ENCODE measurements around the gene C10orf120. TPM values are rescaled to one million over a fixed set of nuclear protein-coding genes. Genes with fewer than 3 reads are reported as not detected.

The C10orf120 gene
- total and polyA plus RNA-seq, 2 donors (not counting 1 experiment from before 2014, with no cell fraction given), result not detected

DNA sequence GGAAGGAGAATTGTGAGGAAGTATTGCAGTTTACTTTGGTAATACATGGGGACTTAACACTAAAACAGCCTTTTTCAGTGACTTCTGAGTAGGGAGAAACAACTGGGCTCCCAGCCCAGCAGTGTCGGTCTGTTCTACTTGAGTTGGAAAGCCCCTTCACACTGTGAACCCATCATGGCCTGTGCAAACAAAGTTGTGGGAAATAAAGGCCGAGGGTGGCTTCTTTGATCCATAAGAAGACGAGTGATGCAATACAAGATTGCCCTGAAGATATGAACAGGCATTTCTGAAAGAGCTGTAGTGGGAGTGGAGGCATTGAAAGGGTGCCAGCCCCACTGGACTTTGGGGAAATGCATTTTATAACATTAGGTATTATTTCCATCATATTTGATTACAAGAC lies 28.3 kb downstream of the C10orf120 start:
- no peak overlapping the region for H2AFZ ChIP-seq (ENCODE audit: low read length)
- TF ChIP-seq, protein P1, sequence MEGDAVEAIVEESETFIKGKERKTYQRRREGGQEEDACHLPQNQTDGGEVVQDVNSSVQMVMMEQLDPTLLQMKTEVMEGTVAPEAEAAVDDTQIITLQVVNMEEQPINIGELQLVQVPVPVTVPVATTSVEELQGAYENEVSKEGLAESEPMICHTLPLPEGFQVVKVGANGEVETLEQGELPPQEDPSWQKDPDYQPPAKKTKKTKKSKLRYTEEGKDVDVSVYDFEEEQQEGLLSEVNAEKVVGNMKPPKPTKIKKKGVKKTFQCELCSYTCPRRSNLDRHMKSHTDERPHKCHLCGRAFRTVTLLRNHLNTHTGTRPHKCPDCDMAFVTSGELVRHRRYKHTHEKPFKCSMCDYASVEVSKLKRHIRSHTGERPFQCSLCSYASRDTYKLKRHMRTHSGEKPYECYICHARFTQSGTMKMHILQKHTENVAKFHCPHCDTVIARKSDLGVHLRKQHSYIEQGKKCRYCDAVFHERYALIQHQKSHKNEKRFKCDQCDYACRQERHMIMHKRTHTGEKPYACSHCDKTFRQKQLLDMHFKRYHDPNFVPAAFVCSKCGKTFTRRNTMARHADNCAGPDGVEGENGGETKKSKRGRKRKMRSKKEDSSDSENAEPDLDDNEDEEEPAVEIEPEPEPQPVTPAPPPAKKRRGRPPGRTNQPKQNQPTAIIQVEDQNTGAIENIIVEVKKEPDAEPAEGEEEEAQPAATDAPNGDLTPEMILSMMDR (conservative IDR thresholded peaks at IDR 0.05 in 1 of 2, IDR thresholded peaks at IDR 0.05 in 1 of 2; ENCODE audit: low read depth in 1 of 2, low read length in 2 of 2), result no peak
- TF ChIP-seq EZH2 (IDR thresholded peaks at IDR 0.05; ENCODE audit: low read length, missing control alignments), result no peak
- DNase-seq (ENCODE audit: low read depth in 2 of 2), result no peak

DNA sequence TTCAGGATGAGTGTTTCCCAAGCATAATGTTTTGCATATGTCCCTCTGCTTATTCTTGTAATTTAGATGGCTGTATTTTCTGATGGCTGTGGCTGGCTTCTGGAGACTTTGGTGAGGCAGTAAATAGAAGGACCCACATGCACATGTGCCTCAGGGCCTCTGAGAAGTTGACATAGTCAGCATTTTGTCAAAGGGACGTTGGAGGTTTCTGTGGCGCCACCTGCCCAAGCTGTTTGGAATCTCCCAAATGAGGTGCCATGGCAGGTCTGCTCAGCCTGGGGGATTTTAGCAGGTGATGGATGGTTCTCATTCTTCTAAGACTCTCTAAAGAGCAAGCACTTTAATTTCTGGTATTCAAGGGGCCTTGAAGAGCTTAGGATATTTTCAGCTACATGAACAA lies 29.8 kb downstream of the C10orf120 start:
- Histone ChIP-seq H3K27ac (ENCODE audit: insufficient read depth, low read length) (no peak overlapping the region), H3K4me3 (replicated peaks in 1 of 4; ENCODE audit: control extremely low read depth in 1 of 4, insufficient read depth in 1 of 4, low read depth in 3 of 4, low read length in 4 of 4) (no peak overlapping the region), H3K9ac (ENCODE audit: insufficient read depth, low read length) (no peak overlapping the region), H2AFZ (ENCODE audit: low read length) (no peak overlapping the region), H3K4me1 (ENCODE audit: control insufficient read depth, extremely low read depth, insufficient read depth, low read length) (no peaks in the 10 kb centered on the region), H3K9me3 (ENCODE audit: control insufficient read depth, insufficient read depth, low read depth, low read length) (no peaks in the 10 kb centered on the region), H3K27me3 (ENCODE audit: control insufficient read depth, insufficient read depth, low read length) (no peaks in the 10 kb centered on the region), H3K79me2 (ENCODE audit: control insufficient read depth, insufficient read depth, low read length) (no peaks in the 10 kb centered on the region), H3K4me2 (ENCODE audit: extremely low read depth, insufficient read depth, low read length) (no peak overlapping the region), H3K36me3 (ENCODE audit: control insufficient read depth, insufficient read depth, low read length) (no peaks in the 10 kb centered on the region), H4K20me1 (ENCODE audit: control insufficient read depth, extremely low read depth, insufficient read depth, low read length) (no peaks in the 10 kb centered on the region)
- no peak for DNase-seq (ENCODE audit: low read depth in 2 of 2)
- no peak for TF ChIP-seq EZH2 (IDR thresholded peaks at IDR 0.05; ENCODE audit: low read length, missing control alignments)
- TF ChIP-seq, protein P1 (conservative IDR thresholded peaks at IDR 0.05 in 1 of 2, IDR thresholded peaks at IDR 0.05 in 1 of 2; ENCODE audit: low read depth in 1 of 2, low read length in 2 of 2), result no peak

More for the DNA sequence above, 28.3 kb downstream of the C10orf120 start:
- Histone ChIP-seq H3K9me3 (ENCODE audit: control insufficient read depth, insufficient read depth, low read depth, low read length) (no peaks in the 10 kb centered on the region), H3K4me1 (ENCODE audit: control insufficient read depth, extremely low read depth, insufficient read depth, low read length) (no peaks in the 10 kb centered on the region), H3K4me3 (replicated peaks in 1 of 4; ENCODE audit: control extremely low read depth in 1 of 4, insufficient read depth in 1 of 4, low read depth in 3 of 4, low read length in 4 of 4) (no peak overlapping the region), H3K9ac (ENCODE audit: insufficient read depth, low read length) (no peak overlapping the region), H3K27ac (ENCODE audit: insufficient read depth, low read length) (no peak overlapping the region), H3K79me2 (ENCODE audit: control insufficient read depth, insufficient read depth, low read length) (no peaks in the 10 kb centered on the region), H4K20me1 (ENCODE audit: control insufficient read depth, extremely low read depth, insufficient read depth, low read length) (no peaks in the 10 kb centered on the region), H3K27me3 (ENCODE audit: control insufficient read depth, insufficient read depth, low read length) (no peaks in the 10 kb centered on the region), H3K4me2 (ENCODE audit: extremely low read depth, insufficient read depth, low read length) (no peak overlapping the region), H3K36me3 (ENCODE audit: control insufficient read depth, insufficient read depth, low read length) (no peaks in the 10 kb centered on the region)

DNA sequence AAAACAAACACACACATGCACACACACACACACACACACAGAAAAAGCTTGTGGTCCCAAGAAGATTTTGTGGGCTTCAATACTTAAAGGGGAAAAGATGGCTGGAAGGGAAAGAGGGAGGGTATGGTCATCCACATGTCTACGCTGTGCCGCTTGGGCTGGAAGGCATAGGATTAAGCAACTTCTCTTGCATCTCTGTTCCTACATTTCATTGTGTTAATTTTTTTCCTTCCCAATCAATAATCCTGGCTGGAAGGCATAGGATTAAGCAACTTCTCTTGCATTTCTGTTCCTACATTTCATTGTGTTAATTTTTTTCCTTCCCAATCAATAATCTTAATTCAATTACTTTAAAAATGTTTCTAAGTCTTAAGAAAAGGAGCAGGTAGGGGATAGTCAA lies 30.6 kb downstream of the C10orf120 start:
- Histone ChIP-seq H3K9ac (ENCODE audit: insufficient read depth, low read length) (no peak overlapping the region), H3K4me2 (ENCODE audit: extremely low read depth, insufficient read depth, low read length) (no peak overlapping the region), H2AFZ (ENCODE audit: low read length) (no peak overlapping the region), H3K27ac (ENCODE audit: insufficient read depth, low read length) (no peak overlapping the region), H3K4me3 (replicated peaks in 1 of 4; ENCODE audit: control extremely low read depth in 1 of 4, insufficient read depth in 1 of 4, low read depth in 3 of 4, low read length in 4 of 4) (no peak overlapping the region), H3K4me1 (ENCODE audit: control insufficient read depth, extremely low read depth, insufficient read depth, low read length) (no peaks in the 10 kb centered on the region), H3K36me3 (ENCODE audit: control insufficient read depth, insufficient read depth, low read length) (no peaks in the 10 kb centered on the region), H3K9me3 (ENCODE audit: control insufficient read depth, insufficient read depth, low read depth, low read length) (no peaks in the 10 kb centered on the region), H3K79me2 (ENCODE audit: control insufficient read depth, insufficient read depth, low read length) (no peaks in the 10 kb centered on the region), H4K20me1 (ENCODE audit: control insufficient read depth, extremely low read depth, insufficient read depth, low read length) (no peaks in the 10 kb centered on the region), H3K27me3 (ENCODE audit: control insufficient read depth, insufficient read depth, low read length) (no peaks in the 10 kb centered on the region)
- no peak for DNase-seq (ENCODE audit: low read depth in 2 of 2)
- TF ChIP-seq EZH2 (IDR thresholded peaks at IDR 0.05; ENCODE audit: low read length, missing control alignments), result no peak
- TF ChIP-seq, protein P1 (conservative IDR thresholded peaks at IDR 0.05 in 1 of 2, IDR thresholded peaks at IDR 0.05 in 1 of 2; ENCODE audit: low read depth in 1 of 2, low read length in 2 of 2), result no peak

All from fibroblast of lung (primary cell).